GM23338 (cell line): Measurements from ENCODE around the gene HLA-DOA. TPM values are rescaled to one million over a fixed set of nuclear protein-coding genes. Genes with fewer than 3 reads are reported as not detected.
A peak's percentile ranks its signal among the peaks of the same experiment; 100 is the strongest.

Source experiments
- ATAC-seq: fragments of 200-7000 bp; cut with Tn5 transposase; 3 replicates; pipeline ENCODE4 v1.9.1; 2020
- DNase-seq: peaks from one replicate; pipeline ENCODE4 v3.0.0-alpha.2; 2015; ENCODE audit warnings: low spot score
- H2AFZ ChIP-seq: fragments of 200-600 bp; sonication (generic); 2 replicates; pipeline ENCODE4 v1.8.0; 2016; ENCODE audit warnings: antibody characterized with exemption, mild to moderate bottlenecking, moderate library complexity
- H3F3A ChIP-seq: fragments of 200-600 bp; sonication (generic); replicated peaks from 2 replicates; pipeline ENCODE4 v1.8.0; 2017; ENCODE audit warnings: antibody characterized with exemption, mixed run types, low read depth
- H3K27ac ChIP-seq: fragments of 200-600 bp; sonication (generic); 2 replicates; pipeline ENCODE4 v1.6.1; 2016; ENCODE audit warnings: low read depth
- H3K27me3 ChIP-seq: fragments of 200-600 bp; sonication (generic); 2 replicates; pipeline ENCODE4 v1.8.0; 2016; ENCODE audit warnings: mild to moderate bottlenecking, mixed run types, moderate library complexity; ENCODE audit not compliant: insufficient read depth
- H3K36me3 ChIP-seq: fragments of 200-600 bp; sonication (generic); 2 replicates; pipeline ENCODE4 v1.8.0; 2016; ENCODE audit warnings: mild to moderate bottlenecking; ENCODE audit not compliant: insufficient read depth
- H3K4me1 ChIP-seq: fragments of 200-600 bp; sonication (generic); 2 replicates; pipeline ENCODE4 v1.8.0; 2016; ENCODE audit warnings: mild to moderate bottlenecking, moderate library complexity; ENCODE audit not compliant: insufficient read depth
- H3K4me2 ChIP-seq: fragments of 200-600 bp; sonication (generic); 2 replicates; pipeline ENCODE4 v1.7.1; 2017; ENCODE audit warnings: mixed run types
- H3K4me3 ChIP-seq: fragments of 200-600 bp; sonication (generic); 2 replicates; pipeline ENCODE4 v1.6.1; 2016; ENCODE audit warnings: mixed run types
- H3K79me2 ChIP-seq: fragments of 200-600 bp; sonication (generic); replicated peaks from 2 replicates; pipeline ENCODE4 v1.8.0; 2017; ENCODE audit warnings: mild to moderate bottlenecking; ENCODE audit not compliant: insufficient read depth
- H3K9me2 ChIP-seq: fragments of 200-600 bp; sonication (generic); 2 replicates; pipeline ENCODE4 v1.8.0; 2017; ENCODE audit not compliant: insufficient read depth
- H4K20me1 ChIP-seq: fragments of 200-600 bp; sonication (generic); replicated peaks from 2 replicates; pipeline ENCODE4 v1.8.0; 2017; ENCODE audit warnings: mild to moderate bottlenecking; ENCODE audit not compliant: insufficient read depth
- H3K27ac Mint-ChIP-seq: 2 replicates; pipeline ENCODE4 v1.8.0; 2020; ENCODE audit warnings: inconsistent platforms, mild to moderate bottlenecking, moderate library complexity, mixed read lengths
- H3K27me3 Mint-ChIP-seq: 3 replicates; pipeline ENCODE4 v1.8.0; 2022; ENCODE audit warnings: low read depth, mild to moderate bottlenecking, moderate library complexity, mixed read lengths, inconsistent platforms; ENCODE audit not compliant: insufficient read depth, poor library complexity
- H3K36me3 Mint-ChIP-seq: 3 replicates; pipeline ENCODE4 v1.8.0; 2021; ENCODE audit warnings: low read depth, mild to moderate bottlenecking, inconsistent platforms, moderate library complexity, mixed read lengths
- H3K4me1 Mint-ChIP-seq: 3 replicates; pipeline ENCODE4 v1.8.0; 2020; ENCODE audit warnings: mild to moderate bottlenecking, inconsistent platforms, mixed read lengths
- H3K4me3 Mint-ChIP-seq: 3 replicates; pipeline ENCODE4 v1.8.0; 2021; ENCODE audit warnings: moderate library complexity, mild to moderate bottlenecking, inconsistent platforms, mixed read lengths
- H3K9me3 Mint-ChIP-seq: 3 replicates; pipeline ENCODE4 v1.8.0; 2020; ENCODE audit warnings: moderate library complexity, mild to moderate bottlenecking, inconsistent platforms, mixed read lengths
- CTCF ChIP-seq, 2 experiments: fragments of 200-600 bp in 1 of 2; sonication (generic) in 1 of 2; conservative IDR thresholded peaks; 2 replicates each; pipeline versions ENCODE4 v1.5.1 to v1.6.1; 2016 to 2017; ENCODE audit warnings: antibody characterized with exemption in 2 of 2, low read depth in 2 of 2, mild to moderate bottlenecking in 2 of 2, moderate library complexity in 1 of 2
- ZNF462 ChIP-seq: fragments of 250-450 bp; sonication (Bioruptor Pico); IDR thresholded peaks from 2 replicates; pipeline ENCODE4 v1.5.0; 2020; ENCODE audit warnings: mild to moderate bottlenecking, moderate library complexity
- polyA plus RNA-seq: library from polyadenylated mRNA; unstranded; fragments of >200 nt; fragmentation: Nextera tagmentation; extraction: Ambion mirVana; gene quantifications from 2 replicates; pipeline ENCODE4 v1.2.1, GENCODE V29; 2016
- total RNA-seq: library from RNA; depleted of rRNA; stranded (reverse); fragments of >200 nt; shearing (Covaris generic); gene quantifications from 2 replicates; pipeline ENCODE4 v1.2.3, GENCODE V29; 2014

HLA-DOA gene
- total and polyA plus RNA-seq, 2 experiments from 2014 or later = 4.8 to 30.5 TPM

- H3K4me2 ChIP-seq = no peak overlapping the region
- H3K4me3 Mint-ChIP-seq = no peak overlapping the region; the same call in 2 of the 3 replicates
- H3K4me1 ChIP-seq = peaks cover 8% of the 10 kb centered on the region; the same call in 1 of the 2 replicates
- peak; percentile 76 to 83 for TF ChIP-seq CTCF (conservative IDR thresholded peaks at IDR 0.05; ENCODE audit: low read depth in 2 of 2)
- TF ChIP-seq ZNF462 (CRISPR knock-in tag) = no peak
- H2AFZ ChIP-seq = no peak overlapping the region
- no peak overlapping the region for H3K27ac Mint-ChIP-seq
- H3K4me3 ChIP-seq = no peak overlapping the region
- H3K27ac ChIP-seq = no peak overlapping the region
- no peaks in the 10 kb centered on the region; the same call in 1 of the 2 replicates for H3F3A ChIP-seq
- no peaks in the 10 kb centered on the region for H3K36me3 Mint-ChIP-seq
- no peaks in the 10 kb centered on the region for H3K9me2 ChIP-seq
- ATAC-seq (peak; percentile 68), DNase-seq (peak; percentile 88)
- H3K27me3 Mint-ChIP-seq = no peaks in the 10 kb centered on the region
- no peaks in the 10 kb centered on the region for H3K27me3 ChIP-seq
- peaks cover 28% of the 10 kb centered on the region for H3K4me1 Mint-ChIP-seq
- H3K36me3 ChIP-seq = no peaks in the 10 kb centered on the region
- no peaks in the 10 kb centered on the region for H3K79me2 ChIP-seq
- no peaks in the 10 kb centered on the region for H3K9me3 Mint-ChIP-seq
- no peaks in the 10 kb centered on the region for H4K20me1 ChIP-seq
These were observed 54.2 kb downstream of the HLA-DOA start for GRCh38 chr6:32954986-32955802.
